Measurements from ENCODE around the gene INF2.

The INF2 gene

GRCh38 chr14:104706733-104707607, 17.6 kb downstream of the INF2 start:
- no peak for DNase-seq

GRCh38 chr14:104707608-104708595, 18.5 kb downstream of the INF2 start:
- DNase-seq = no peak

- DNase-seq = peak; percentile 17 to 32
Measured at GRCh38 chr14:104708606-104709268, 19.3 kb downstream of the INF2 start.

GRCh38 chr14:104709387-104710039, 20.1 kb downstream of the INF2 start:
- DNase-seq = no peak

DNA sequence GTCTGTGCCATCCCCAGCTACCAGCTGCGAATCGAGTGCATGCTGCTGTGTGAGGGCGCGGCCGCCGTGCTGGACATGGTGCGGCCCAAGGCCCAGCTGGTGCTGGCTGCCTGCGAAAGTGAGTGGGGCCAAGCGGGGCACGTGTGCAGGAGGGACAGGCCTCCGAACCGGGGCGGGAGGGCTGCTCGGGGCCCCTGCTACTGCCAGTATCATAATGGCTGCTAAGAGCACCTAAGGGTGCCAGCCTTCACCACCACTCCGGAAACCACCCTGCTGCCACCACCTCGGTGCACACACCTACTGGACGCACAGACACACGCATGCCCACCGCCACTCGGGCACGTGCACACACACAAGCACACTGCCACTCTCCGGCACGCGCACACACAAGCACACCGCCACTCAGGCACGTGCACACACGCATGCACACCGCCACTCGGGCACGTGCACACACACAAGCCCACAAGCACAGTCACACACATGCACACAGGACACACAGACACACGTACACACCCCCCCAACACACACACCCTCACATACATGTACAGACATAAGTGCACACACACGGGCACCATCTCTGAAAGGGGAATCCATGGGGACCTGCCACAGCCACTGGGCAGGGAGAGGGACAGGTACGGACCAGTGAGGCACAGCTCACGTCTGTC, 20.8 kb downstream of the INF2 start:
- no peak for DNase-seq

DNA sequence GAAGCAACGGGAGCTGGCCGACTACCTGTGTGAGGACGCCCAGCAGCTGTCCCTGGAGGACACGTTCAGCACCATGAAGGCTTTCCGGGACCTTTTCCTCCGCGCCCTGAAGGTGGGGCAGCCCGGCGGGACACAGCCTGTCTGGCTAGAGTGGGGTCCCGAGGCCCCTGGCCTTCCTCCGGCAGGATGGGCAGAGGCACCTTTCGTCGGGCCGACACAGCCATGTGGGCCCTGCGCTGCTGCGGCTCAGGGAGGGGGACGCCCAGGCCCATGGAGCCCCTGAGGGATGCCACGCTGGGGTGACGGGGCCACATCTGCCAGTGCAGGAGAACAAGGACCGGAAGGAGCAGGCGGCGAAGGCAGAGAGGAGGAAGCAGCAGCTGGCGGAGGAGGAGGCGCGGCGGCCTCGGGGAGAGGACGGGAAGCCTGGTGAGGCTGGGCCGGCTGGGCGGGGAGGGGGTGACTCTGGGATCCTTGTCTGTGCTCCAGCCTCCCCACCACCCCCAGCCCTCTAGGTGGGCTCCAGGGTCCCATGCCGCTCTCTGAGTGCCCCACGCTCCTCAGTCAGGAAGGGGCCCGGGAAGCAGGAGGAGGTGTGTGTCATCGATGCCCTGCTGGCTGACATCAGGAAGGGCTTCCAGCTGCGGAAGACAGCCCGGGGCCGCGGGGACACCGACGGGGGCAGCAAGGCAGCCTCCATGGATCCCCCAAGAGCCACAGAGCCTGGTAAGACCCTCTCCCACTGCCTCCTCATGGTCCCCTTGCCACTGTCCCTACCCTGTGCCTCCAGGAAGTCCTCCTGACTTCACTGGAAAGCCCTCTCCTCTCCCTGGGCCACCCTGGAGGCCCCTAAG, 23.7 kb downstream of the INF2 start:
- no peak for DNase-seq

DNA sequence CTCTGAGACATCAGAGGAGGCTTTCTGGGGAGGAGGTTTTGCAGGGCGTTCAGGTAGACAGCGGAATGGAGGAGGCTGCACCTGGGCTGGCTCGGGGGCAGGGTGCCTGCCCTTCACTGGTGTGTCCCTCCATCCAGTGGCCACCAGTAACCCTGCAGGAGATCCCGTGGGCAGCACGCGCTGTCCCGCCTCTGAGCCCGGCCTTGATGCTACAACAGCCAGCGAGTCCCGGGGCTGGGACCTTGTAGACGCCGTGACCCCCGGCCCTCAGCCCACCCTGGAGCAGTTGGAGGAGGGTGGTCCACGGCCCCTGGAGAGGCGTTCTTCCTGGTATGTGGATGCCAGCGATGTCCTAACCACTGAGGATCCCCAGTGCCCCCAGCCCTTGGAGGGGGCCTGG, 24.6 kb downstream of the INF2 start:
- DNase-seq = no peak

DNA sequence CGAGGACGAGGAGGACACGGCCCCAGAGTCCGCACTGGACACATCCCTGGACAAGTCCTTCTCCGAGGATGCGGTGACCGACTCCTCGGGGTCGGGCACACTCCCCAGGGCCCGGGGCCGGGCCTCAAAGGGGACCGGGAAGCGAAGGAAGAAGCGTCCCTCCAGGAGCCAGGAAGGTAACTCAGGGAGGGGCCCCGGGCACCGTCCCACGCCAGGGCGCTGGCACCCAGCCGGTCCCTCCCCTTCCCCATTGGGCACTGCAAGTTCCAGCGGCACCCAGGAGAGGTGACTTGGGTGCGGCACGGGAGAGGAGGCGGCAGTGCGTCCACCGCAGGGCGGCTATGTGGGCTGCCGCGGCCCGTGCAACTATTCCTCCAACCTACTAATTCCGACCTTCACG, 25.3 kb downstream of the INF2 start:
- no peak for DNase-seq

DNA sequence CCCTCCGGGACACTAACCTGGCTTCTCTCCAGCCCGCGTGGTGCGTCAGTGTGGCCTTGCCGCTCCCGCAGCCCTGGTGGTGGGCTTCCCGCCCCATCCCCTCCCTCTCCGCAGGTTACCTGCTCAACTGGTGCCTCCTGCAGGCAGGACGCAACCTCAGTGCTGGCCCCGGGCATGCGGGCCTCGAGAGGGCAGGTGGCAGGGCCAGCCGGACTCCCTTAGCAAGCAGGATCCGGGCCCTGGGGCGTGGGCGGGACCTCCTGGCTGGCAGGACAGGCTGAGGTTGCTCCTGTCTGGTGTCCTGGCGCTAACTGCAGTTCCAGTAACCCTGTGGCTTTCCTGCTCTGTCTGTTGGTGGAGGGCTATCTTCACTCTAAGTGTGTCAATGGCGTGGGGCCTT, 26.0 kb downstream of the INF2 start:
- DNase-seq = no peak

DNA sequence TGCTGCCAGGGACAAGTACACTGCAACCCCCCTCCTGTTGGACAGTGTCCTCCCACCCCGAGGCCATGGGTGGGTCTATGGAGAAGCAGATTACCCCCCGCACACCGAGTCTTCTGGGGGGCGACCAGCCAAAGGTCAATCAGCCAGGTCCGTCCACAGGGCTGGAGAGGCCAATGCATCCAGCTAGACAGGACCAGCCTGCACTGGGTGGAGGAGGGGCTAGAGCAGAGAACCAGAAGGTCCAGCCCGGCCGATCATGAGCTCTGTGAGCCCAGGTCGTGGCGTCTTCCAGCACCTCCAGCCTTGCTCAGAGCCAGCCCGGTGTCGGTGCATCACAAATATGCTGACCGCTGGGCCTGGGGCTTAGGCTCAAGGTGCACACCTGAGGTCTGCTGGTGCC, 26.5 kb downstream of the INF2 start:
- no peak for DNase-seq

DNA sequence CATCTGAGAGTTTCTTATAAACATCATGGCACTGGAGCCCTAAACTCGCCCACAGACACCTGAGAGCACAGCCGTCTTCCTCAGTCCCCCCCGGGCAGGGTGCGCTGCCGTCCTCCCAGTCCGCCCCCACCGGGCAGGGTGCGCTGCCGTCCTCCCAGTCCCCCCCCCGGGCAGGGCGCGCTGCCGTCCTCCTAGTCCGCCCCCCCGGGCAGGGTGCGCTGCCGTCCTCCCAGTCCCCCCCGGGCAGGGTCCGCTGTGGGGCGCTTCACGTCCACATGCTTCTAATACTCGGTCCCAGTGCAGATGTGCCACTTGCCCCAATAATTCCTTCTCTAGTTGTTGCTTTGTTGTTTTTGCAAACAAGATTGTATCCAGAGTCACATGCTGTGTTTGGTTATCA, 27.7 kb downstream of the INF2 start:
- no peak for DNase-seq

DNA sequence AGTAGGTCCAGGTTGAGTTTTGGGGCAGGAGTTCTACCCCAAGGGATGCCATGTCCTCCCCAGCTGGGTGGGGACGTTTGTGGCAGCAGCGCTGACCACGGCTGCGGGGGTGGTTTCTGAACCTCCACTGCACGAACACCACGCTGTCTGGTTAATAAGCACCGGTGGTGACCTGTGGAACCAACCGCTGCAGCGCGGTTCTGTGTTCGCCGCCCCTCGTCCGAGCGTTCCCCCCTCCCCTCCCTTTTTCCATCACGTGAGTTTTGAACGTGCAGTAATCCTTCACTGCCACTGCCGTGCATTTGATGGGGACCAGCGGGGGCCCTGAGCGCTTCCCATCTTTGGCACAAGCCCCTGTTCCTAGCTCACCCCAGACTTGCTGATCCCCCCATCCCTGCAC, 28.2 kb downstream of the INF2 start:
- no peak for DNase-seq

DNA sequence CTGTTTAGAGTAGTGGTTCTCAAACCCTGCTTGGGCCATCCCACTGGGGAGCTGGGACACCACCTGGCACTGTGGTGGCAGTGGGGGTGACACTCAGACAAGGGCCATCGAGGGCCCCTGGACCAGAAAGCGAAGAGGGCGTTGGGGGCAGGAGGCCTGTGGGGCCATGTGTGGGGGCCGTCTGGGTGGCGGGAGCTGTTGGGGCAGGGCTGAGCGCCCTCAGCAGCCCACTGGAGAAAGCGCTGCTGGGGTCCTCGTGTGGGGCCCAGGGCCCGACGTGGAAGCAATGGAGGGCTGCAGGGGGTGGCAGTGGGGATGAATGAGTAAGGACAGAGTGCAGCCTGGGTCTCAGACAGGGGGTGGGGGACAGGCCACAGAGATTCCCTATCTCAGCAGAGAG, 28.7 kb downstream of the INF2 start:
- DNase-seq = no peak

GRCh38 chr14:104718871-104719270, 29.5 kb downstream of the INF2 start:
- DNase-seq = no peak

DNA sequence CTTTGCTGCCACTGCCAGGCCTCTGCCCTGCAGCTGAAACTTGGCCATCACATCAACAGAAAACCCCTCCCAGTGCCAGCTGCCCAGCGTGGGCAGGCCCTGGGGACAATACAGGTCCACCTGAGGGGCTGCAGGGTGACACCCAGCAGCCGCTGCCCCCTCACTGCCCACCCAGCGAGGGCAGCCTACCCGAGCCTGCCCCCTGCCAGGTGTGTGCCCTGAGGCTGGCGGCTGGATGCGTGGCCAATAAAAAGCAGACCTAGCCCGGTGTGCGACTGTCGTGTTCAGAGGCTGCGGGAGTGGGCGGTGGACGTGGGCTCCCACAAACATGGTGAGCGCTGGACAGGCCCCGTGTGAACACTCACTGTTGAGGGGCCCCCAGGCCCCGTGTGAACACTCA, 29.9 kb downstream of the INF2 start:
- DNase-seq = no peak

GRCh38 chr14:104721505-104722431, 32.4 kb downstream of the INF2 start:
- DNase-seq = no peak

GRCh38 chr14:104722938-104723650, 33.7 kb downstream of the INF2 start:
- DNase-seq = peak in 1 of 2 donors; percentile 36

GRCh38 chr14:104723651-104724406, 34.4 kb downstream of the INF2 start, which contains the start of gene ADSS1:
Gene ADSS1 (plus strand): TSS chr14:104724229. CDS start chr14:104724271, 42 bp downstream.
- DNase-seq = peak in 1 of 2 donors; percentile 50

All from bone marrow (tissue), 2 donors.